ENCODE measurements around the gene RPL10.

The RPL10 gene

DNA sequence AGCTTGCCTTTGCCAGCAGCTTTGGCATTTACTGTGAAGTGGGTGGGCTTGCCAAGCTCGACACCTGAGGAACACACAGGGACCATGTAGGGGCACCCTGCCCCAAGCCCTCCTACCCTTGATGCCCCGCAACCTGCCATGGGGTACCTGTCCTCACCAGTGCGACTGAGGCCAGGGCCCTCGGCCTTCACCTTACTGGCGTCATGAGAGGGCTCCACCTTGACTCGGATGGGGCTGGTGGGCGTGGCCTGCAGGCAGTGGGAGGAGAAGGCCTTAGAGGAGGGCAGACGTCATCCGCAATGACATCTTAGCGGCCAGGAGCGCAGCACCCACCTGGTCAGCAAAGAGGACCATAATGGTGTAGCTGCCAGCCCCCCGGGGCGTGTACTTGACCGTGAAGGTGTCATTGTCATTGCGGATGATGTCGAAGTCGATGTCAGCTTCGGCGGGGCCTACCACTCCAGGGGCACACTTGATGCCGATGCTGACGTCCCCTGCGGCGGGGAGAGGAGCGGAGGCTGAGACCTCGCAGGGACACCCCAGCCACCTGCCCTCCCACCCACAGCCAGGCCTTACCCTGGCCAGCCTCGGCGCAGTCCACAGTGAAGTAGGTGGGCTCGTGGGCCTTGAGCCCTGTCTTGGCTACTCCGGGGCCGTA, 36.0 kb upstream of the RPL10 start:
- DNase-seq (ENCODE audit: low read depth): no peak

DNA sequence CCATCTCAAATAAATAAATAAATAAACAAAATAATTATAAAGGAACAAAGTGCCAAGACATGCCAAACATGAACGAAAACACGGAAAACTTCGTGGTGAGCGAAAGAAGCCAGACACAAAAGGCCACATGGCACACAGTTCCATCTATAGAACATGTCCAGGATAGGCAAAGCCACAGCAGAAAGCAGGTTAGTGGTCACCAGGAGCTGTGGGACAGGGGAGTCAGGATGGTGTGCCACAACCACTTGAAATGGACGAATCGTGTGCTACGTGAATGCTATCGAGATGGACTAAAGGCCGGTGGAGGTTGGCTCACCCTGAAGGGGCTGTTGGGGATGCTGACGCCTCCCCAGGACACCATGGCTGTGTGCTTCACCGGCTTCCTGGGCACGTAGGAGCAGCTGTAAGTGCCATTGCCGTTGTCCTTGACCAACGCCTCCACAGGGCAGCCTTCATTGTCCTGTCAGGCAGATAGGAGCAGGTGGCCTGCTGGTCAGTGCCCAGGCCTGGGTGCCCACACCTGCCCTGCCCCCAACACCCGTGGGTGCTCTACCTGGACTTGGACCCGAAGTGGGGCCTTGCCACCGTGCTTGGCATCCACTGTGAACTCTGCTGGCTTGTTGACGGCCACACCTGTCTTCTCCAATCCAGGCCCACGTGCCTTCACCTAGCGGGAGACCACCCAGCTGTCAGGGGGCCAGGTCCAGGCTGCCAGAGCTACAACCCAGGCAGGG, 34.3 kb upstream of the RPL10 start:
- DNase-seq (ENCODE audit: low read depth): no peak

DNA sequence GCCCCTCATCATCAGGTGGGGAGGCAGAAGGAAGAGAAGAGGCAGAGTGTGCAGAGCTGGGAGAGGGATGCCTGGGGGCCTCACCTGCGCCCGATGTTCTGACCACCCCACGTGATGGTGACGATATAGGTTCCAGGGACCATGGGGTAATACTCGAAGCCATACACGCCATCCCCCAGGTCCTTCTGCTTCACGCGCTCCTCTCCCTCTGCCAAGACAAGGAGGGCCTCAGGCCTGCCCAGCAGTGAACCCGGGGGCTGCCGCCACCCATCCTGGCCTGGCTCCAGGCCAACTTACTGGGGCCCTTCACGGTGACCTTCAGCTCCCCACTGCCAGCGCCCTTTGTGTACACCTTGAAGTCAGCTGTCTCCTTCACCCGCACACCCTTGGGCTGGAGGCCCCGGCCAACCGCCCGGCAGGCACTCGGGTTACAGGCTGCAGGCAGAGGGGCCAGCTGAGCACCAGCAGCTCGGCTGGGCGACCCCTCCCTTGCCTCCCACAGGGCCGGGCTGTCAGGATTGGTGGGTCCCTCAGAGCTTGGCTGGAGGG, 33.1 kb upstream of the RPL10 start:
- no peak for DNase-seq (ENCODE audit: low read depth)

DNA sequence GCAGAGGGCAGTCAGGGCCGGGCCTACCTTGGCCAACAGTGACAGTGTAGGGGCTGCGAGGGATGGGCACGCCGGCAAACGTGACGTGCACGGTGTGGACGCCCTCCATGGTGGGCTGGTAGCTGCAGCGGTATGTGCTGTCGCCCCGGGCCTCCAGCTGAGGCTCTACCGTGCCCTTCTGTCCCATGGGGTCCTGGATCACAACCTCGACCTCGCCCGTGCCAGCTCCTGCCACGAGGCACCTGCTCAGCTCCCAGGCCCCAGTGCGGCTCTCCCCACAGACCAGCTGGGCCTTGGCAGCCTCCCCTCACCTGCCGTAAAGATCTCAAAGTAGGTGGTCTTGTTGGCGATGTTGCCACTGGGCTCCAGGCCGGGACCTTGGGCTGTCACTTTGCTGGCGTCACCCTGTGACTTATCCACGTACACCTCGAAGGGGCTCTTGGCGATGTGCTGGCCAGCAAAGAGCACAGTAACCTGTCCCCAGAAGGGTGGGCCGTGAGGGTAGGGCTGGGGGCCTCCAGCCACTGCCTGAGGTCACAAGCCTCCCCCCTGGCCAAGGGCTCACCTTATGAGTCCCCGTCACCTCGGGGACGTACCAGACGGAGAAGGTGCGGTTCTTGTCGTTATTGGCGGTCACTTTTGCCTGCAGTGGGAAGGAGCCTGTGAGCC, 32.0 kb upstream of the RPL10 start:
- DNase-seq (ENCODE audit: low read depth): no peak

DNA sequence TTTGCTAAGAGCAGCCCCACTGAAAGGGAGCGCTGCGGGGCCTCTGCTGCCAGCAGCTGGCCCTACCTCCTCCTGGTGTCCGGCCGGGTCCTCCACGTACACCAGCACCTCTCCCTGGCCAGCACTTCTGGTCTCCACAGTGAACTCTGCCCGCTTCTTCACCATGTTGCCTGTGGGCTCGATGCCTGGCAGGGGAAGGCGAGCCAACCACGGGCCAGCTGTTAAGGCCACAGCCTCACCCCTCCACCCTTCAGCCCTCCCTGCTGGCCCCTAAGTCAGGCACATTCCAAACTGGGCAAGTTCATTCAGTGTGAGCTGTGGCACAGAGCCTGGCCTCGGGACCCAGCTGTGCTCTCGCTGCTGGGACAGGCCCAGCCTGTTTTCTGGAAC, 31.5 kb upstream of the RPL10 start:
- no peak for DNase-seq (ENCODE audit: low read depth)

DNA sequence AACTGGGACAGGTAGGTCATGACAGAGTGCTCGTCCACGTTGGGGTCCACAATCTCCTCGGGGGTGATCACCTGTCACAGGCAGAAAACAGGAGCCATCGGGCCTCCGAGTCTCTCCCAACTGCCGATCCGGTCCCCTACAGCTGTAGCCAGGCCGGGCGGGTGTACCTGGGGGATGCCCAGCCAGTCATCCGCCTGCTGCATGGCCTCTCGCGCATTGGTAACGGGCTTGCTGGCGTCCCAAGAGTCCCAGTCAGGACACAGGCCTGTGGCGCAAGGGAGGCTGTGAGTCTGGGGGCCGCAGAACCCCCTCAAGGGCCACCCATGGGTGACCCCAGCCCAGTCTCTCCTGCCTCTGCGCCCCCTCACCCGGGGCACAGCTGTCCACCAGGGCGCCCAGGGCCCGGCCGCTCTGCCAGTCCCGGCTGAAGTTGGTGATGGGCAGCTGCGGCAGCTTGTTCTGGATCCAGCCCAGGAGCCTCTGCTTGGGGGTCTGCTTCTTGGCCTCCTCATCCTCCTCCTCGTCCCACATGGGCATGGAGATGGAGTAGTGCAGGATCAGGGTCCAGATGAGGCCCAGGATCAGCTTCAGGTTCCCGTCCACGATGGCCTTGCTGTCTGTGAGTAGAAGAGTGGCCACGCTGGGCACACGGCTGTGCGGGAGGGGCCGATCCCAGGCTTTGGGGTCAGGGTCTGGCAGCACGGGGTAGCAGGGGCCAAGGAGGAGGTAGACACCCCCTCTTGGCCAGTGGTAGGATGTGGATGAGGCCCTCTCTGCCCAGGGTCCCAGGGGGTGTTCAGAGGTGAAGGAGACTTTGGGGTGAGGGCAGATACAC, 30.5 kb upstream of the RPL10 start:
- DNase-seq (ENCODE audit: low read depth): no peak

DNA sequence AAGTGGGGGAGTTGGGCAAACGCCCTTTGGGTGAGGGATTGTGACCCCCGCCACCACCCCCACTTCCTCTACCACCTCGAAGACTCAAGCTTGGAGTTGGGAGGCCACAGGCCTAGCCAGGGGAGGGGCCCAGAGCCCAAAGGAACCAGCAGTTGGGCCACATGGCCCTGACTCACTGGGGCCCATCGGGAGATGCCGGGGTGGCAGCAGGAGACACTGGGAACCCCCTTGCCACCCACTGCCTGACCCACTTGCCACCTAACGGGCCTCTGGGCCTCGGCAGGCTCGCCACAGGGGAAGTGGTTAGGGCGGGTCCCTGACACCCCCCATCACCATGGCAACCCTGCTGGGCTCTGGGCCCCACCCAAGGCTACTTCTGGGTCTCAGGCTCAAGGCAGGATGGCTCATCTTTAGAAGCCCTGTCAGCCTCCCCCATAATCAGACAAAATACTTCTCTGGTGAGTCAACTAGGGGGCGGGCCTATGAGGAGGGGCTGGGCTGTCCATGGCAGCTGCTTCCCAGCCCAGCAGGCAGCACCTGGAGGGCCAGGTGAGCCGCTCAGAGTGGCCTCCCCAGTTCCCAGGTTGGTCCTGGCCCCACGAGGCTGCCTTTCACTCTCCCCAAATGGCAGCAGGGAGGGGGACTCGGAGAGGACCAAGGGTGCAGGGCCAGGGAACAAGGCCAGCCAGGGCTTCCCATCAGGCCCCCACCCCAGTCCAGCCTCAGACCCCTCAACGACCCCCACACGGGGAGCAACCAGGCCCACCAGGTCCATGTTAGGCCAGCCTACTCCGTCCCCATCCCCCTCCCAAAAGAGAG, 29.3 kb upstream of the RPL10 start:
- peak; percentile 93 for DNase-seq (ENCODE audit: low read depth)

DNA sequence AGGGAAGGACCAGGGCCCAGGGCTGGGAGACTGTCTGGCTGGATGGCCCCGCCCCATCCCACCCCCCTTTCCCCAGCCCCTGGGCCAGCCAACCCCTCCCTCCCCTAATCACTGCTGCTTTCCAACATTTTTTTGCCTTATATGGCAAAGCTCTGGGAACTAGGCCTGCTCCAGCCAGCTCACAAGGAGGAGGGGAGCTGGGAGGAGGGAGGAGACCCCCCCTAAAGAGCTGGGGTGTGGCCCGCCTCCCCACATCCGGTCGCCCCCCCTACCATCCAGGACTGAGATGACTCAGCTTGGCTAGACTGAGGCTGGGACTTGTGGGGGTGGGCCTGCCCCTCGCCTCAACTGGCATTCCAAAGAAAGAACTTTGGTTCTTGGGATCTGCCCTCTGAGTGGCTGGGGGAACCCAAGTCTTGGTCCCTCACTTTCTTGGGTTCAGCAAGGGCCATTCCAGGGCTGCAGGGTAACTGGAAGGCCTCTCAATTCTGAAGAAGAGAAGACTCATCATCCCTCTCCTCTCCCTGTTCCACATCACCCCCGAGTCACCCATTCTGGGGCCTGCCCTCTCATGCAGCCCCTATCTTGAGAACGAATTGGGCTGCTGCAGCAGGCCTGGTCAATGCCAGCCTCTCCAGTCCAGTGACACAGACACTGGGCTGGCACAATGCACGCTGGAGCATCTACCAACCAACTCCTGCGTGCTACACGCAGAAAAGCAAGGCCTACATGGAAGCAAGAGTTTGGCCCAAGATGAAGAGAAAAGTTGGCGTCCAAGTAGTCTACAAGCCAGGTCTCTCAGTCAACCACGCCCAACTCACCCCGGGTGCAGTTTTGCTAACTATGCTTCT, 28.5 kb upstream of the RPL10 start:
- peak; percentile 96 for DNase-seq (ENCODE audit: low read depth)

DNA sequence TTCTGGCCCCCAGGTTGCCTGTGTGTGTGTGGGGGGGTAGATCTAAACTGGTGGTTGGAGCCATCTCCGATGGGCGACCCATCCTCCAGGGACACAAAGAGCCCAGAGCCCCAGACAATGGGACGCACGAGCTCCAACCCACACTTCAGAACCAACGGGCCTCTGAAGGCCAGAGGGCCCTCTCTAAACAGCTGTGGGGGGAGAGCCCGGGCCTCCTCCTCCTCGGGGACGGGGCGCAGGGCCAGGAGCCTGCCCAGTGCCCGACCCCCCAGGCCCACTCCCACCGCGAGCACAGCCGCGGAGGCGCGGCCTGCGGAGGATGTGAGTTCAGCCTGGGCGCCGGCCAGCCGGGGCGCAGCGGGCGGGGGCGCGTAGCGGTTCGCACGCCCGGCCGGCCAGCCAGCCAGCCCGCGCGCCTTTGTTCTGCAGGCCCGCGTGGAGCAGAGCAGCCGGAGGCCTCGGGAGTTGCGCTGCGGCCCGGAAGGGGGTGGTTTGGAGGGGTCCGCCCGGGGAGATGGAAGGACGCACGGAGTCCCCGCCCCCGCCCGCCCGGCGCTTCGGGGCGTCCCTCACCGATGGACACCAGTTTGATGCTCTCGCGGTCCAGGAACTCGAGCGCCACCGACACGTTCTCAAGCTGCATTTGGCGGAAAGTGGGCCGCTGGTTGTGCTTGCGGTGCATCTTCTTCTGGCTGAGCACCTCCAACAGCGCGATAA, 27.7 kb upstream of the RPL10 start:
- no peak for DNase-seq (ENCODE audit: low read depth)

DNA sequence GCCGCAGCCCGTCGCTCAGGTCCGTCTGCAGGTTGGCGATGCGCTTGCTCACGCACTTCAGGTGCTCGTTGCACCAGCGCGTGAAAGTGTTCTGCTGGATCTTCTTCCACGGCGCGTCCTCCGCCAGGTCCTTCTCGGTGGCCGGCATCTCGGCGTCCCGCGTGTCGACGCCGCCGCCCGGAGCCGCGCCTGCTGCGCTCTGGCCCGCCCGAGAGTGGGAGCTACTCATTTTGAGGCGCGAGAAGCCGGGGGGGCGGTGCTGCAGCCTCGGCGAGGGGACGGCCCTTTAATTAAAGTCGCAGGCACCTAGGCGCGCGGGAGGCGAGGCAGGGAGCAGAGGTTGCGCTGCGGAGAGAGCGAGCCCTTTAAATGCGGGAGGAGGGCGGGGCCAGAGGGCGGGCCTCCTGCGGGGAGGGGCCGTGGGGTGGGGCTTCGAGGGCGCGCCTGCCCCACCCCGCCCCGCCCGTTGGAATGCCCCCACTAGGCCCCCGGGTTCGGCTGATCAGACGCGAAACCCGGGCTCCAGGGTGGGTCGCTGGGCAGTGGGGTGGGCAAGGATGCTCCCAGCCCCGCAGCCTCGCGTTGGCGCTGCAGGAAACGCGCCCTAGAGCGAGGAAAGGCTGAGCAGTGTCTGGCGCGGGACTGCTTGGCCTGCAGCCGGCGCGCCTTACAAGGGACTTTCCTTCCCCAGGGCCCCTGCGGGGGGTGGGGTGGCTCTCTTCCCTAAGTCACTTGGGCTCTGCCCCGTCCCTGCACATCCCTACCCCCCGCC, 27.0 kb upstream of the RPL10 start:
- DNase-seq (ENCODE audit: low read depth): peak; percentile 87

DNA sequence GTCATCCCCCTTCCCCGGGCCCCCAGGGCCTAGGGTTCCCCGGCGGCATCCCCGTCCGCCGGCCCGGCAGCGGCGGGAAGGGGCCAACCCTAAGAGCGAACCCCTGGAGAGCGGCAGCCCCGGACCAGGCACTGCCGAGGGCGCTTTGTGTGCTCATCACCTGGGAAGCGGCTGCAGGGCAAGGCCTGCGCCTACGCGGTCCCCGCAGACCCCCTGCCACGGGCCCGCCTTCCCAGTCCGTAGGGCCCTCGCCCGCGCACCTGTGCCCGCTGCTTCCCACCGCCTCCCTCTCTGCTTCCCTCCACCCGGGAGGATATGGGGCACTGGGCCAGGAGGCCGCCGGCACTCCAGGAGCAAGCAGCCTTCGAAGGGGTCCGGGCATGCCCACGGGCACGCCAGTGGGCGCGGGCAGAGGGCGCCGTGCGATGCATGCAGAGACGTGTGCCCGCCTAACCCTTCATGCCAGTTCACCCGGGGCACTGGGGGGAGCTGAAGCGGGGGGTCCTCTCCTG, 26.3 kb upstream of the RPL10 start:
- no peak for DNase-seq (ENCODE audit: low read depth)

DNA sequence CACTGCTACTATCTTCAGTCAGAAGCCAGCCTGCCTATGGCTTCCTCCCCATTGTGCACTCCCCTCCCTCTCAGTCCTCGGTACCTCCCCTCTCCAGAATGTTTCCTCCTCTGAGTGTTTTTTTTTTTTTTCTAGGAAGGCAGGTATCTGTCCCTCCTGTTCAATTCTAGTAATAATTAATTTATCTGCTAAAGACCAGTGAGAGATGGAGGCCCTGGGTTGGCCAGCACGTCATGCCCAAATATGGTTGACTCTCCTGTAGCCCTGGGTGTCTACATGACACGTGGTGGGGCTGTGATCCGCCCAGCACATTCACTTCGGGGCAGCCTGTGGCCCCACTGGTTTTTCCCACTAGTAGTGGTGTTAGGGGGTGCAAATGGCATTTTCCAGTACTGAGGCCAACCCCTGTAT, 25.6 kb upstream of the RPL10 start:
- no peak for DNase-seq (ENCODE audit: low read depth)

DNA sequence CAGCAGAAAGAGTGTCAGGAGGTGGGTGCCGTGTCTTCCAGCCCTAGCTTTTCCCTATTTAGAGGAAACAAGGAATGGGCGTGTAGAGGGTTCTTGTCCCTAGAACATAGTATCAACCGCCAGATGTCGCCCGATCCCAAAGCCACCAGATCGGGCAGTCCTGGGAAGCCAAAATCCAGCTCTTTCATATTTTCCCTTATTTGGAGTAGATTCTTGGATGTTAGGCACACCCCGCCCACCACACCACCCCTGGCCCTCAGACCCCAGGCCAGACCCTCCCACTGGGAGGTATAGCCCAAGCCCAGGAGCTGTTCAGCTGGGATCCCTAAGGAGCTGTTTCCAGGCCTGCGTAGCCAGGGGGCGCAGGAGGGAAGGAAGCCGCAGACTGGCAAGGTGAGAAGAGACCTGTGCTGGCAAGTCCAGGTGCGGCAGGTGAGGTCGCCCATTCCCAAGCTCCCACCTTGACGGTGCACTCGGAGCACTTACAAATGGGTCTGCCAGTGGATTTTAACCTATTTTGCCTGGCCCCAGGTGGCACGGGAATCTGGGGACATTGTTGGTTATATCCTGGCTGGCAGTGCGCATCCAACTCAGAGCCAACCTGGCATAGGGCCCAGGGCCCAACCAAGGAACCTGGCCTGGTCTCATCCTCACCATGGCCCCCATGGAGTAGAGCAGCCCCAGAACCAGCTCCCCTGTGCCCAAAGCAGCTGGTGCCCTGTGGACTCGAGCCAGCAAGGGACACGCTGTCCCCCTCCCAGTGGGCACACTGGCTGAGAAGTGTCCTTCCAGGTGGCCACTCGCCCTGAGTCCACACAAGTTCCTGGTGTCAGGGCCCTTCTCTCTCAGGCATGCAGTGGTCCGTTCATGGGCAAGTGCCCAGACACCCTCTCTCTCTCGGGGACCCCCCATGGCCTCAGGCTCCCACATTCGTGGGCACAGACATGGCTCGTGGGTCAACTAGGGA, 24.6 kb upstream of the RPL10 start:
- peak; percentile 37 for DNase-seq (ENCODE audit: low read depth)

DNA sequence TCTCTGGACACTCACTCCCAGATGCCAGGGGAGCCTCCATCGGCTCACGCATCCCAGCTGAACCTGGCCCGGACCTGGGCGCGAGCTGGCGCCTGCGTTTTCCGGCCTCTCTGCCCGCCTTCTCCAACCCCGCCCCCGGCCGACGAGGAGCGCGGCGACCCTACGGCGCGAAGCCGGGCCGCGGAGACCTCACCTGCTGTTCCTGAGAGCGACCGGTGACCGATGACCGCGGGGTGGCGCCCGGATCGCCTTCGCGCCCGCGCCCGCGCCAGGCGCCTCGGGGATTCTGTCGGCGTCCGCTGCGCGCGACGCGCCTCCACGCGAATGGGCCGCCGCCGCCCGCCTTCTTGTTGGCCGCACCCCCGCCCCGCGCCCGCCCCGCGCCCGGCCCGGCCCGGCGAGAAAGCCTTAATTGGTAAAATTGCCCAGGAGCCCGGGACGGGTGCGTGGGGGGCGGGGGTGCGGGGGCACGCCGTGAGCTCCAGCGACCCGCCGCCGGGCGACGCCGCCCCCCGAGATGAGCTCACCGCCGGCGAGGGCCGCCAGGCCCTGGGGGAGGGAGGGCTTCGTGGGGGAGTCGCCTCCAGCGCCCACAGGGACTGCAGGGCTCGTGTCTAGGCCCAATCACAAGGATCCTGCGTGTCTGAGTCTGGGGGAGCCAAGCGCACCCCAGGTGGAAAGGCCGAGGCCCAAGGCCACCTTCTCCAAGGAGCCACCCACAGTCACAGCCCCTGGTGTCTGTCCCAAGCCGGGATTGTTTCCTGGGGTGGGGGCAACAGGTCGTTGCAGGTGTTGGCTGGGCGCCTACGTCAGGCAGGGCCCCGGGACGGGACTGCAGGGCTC, 23.6 kb upstream of the RPL10 start, which contains the start of gene FLNA:
Gene FLNA (minus strand): TSS at position 322 of the 843 bp plus-strand sequence. CDS start 3,389 bp downstream, outside the sequence.
- no peak for DNase-seq (ENCODE audit: low read depth)

DNA sequence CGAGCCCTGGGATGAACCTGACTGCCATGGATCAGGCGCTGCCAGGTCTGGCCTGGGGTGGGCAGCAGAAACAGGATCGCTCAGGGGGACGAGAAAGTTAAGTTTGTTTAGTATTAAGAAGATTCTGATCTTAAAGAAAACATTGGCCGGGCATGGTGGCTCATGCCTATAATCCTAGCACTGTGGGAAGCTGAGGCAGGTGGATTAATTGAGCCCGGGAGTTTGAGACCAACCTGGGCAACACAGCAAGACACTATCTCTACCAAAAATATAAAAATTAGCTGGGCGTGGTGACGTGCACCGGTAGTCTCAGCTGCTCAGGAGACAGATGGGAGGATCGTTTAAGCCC, 23.0 kb upstream of the RPL10 start:
- no peak for DNase-seq (ENCODE audit: low read depth)

DNA sequence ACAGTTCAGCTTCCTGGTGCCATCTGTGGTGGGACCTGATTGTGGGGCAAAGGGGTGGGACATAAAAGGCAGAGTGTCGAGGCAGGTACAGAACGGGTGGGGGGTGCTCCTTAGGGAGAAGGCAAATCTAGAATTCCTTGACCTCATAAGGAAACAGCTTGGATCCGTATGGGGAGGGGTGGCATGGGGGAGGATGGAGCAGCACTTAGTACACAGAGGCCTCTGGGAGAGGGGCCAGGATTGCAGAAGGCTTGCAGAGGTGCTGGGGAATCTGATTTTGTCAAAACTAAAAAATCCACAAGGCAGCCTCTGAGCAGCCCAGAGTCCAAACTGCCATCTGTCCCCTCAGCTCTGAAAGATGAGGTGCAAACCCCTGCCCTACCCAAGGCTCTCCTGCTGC, 21.4 kb upstream of the RPL10 start:
- no peak for DNase-seq (ENCODE audit: low read depth)
